Osteocyte (in vitro differentiated cells): ENCODE results near the gene ZNF609. TPM values are rescaled to one million over a fixed set of nuclear protein-coding genes. Genes with fewer than 3 reads are reported as not detected.
A peak's percentile ranks its signal among the peaks of the same experiment; 100 is the strongest.

Experiments
- DNase-seq: peaks from one replicate; pipeline ENCODE4 v3.0.0; 2021; ENCODE audit warnings: mixed read lengths; ENCODE audit not compliant: unreplicated experiment; ENCODE audit errors: extremely low spot score
- H3K27ac Mint-ChIP-seq: one replicate; pipeline ENCODE4 v1.8.0; 2021; ENCODE audit warnings: mild to moderate bottlenecking, mixed read lengths; ENCODE audit not compliant: unreplicated experiment
- H3K27me3 Mint-ChIP-seq: one replicate; pipeline ENCODE4 v1.8.0; 2021; ENCODE audit warnings: mixed read lengths; ENCODE audit not compliant: unreplicated experiment
- H3K36me3 Mint-ChIP-seq: one replicate; pipeline ENCODE4 v1.8.0; 2021; ENCODE audit warnings: mixed read lengths; ENCODE audit not compliant: unreplicated experiment
- H3K4me1 Mint-ChIP-seq: one replicate; pipeline ENCODE4 v1.8.0; 2021; ENCODE audit warnings: mixed read lengths; ENCODE audit not compliant: unreplicated experiment
- H3K4me3 Mint-ChIP-seq: one replicate; pipeline ENCODE4 v1.8.0; 2021; ENCODE audit warnings: mild to moderate bottlenecking, moderate library complexity, mixed read lengths; ENCODE audit not compliant: unreplicated experiment
- H3K9me3 Mint-ChIP-seq: one replicate; pipeline ENCODE4 v1.8.0; 2021; ENCODE audit warnings: mixed read lengths; ENCODE audit not compliant: unreplicated experiment
- CTCF ChIP-seq: fragments of 200-600 bp; sonication (generic); IDR thresholded peaks from 2 replicates; pipeline ENCODE4 v1.5.0; 2021; ENCODE audit warnings: antibody characterized with exemption, mild to moderate bottlenecking, moderate library complexity
- total RNA-seq: library from RNA; stranded (reverse); gene quantifications from 2 replicates; pipeline ENCODE4 v1.2.1, GENCODE V29; 2021

ZNF609 gene
- total RNA-seq, 1 donor from 2014 or later: 31.7 TPM

- H3K9me3 Mint-ChIP-seq: no peaks in the 10 kb centered on the region
- no peak overlapping the region for H3K4me3 Mint-ChIP-seq
- no peak for DNase-seq
- H3K36me3 Mint-ChIP-seq: peaks cover 5% of the 10 kb centered on the region
- no peak overlapping the region for H3K27ac Mint-ChIP-seq
- peaks cover 30% of the 10 kb centered on the region for H3K4me1 Mint-ChIP-seq
- no peak for TF ChIP-seq CTCF
- H3K27me3 Mint-ChIP-seq: no peaks in the 10 kb centered on the region
These were observed 61.4 kb downstream of the ZNF609 start for GRCh38 chr15:64521726-64522164.

- H3K4me1 Mint-ChIP-seq: peaks cover 30% of the 10 kb centered on the region
- H3K27ac Mint-ChIP-seq: peak overlapping the region; percentile 11
- H3K36me3 Mint-ChIP-seq: no peaks in the 10 kb centered on the region
- no peak for TF ChIP-seq CTCF
- H3K27me3 Mint-ChIP-seq: no peaks in the 10 kb centered on the region
- no peaks in the 10 kb centered on the region for H3K9me3 Mint-ChIP-seq
- no peak overlapping the region for H3K4me3 Mint-ChIP-seq
- no peak for DNase-seq
These were observed 61.9 kb downstream of the ZNF609 start for GRCh38 chr15:64522226-64522823.

- no peak for TF ChIP-seq CTCF
- H3K4me3 Mint-ChIP-seq: no peak overlapping the region
- DNase-seq: no peak
- no peaks in the 10 kb centered on the region for H3K36me3 Mint-ChIP-seq
- no peak overlapping the region for H3K27ac Mint-ChIP-seq
- H3K4me1 Mint-ChIP-seq: peaks cover 35% of the 10 kb centered on the region
- no peaks in the 10 kb centered on the region for H3K9me3 Mint-ChIP-seq
- no peaks in the 10 kb centered on the region for H3K27me3 Mint-ChIP-seq
These were observed 62.9 kb downstream of the ZNF609 start for GRCh38 chr15:64523240-64523639.

GRCh38 chr15:64524778-64525177 lies 64.4 kb downstream of the ZNF609 start:
- DNase-seq: no peak
- H3K4me3 Mint-ChIP-seq: no peak overlapping the region
- no peaks in the 10 kb centered on the region for H3K36me3 Mint-ChIP-seq
- no peak for TF ChIP-seq CTCF
- no peaks in the 10 kb centered on the region for H3K9me3 Mint-ChIP-seq
- H3K4me1 Mint-ChIP-seq: peaks cover 35% of the 10 kb centered on the region
- H3K27me3 Mint-ChIP-seq: no peaks in the 10 kb centered on the region
- no peak overlapping the region for H3K27ac Mint-ChIP-seq

GRCh38 chr15:64525828-64526530 lies 65.6 kb downstream of the ZNF609 start:
- no peak for DNase-seq
- Mint-ChIP-seq H3K27ac (no peak overlapping the region), H3K36me3 (no peaks in the 10 kb centered on the region), H3K9me3 (no peaks in the 10 kb centered on the region), H3K4me3 (no peak overlapping the region), H3K4me1 (peaks cover 33% of the 10 kb centered on the region), H3K27me3 (no peaks in the 10 kb centered on the region)
- no peak for TF ChIP-seq CTCF
